HG03097 (cell line): ENCODE results near the gene TSSC4.
"Not testable (repeated sequence)": the region's sequence is repeated elsewhere in the genome, so short reads cannot be mapped to it uniquely, and the experiment has no call there.

Experiments used
- ATAC-seq: cut with Tn5 transposase; IDR thresholded peaks from one replicate; pipeline ENCODE4 v1.9.1; 2021; ENCODE audit not compliant: unreplicated experiment, low FRiP score

TSSC4 gene

GRCh38 chr11:2400069-2400761 lies at the start of gene TSSC4:
TSSC4 (plus strand) TSS chr11:2400750; CDS start chr11:2402634, 1,884 bp downstream.
- peak; percentile 74 for ATAC-seq

- ATAC-seq: no peak
These were observed 48.8 kb upstream of the TSSC4 start for GRCh38 chr11:2351701-2352100.

- ATAC-seq: no peak
These were observed 48.1 kb upstream of the TSSC4 start for GRCh38 chr11:2352420-2352819.

DNA sequence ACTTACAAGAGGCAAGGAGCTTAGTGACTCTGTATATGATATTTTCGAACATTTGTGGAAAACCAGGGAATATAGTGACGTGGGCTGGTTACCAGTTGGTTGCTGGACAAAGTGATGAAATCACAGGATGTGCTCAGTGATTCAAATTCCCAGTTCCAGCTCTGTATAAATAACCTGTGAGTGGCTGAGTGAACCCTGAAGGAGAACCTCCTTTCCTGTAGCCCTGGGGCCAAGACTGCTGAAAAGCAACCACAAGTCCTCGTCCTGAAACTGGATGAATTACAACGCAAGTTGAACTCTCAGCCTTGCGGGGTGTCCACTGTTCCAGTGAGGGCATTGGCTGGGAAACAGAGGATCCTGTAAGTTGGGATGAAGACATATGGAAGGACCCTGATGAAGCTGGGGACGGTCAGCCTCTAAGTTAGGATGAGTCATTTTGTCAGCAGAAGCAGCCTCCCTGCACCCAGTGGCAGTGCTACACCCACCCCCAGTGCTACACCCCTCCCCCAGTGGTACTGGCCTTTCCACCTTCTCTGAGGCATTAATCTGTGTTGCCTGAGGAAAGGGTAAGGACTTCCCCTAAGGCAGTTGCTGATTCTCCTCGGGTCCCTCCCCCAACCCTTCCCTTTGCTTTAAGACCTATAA lies 45.4 kb upstream of the TSSC4 start:
- no peak for ATAC-seq

- ATAC-seq: no peak
These were observed 43.3 kb upstream of the TSSC4 start for GRCh38 chr11:2357246-2357645.

- not testable (repeated sequence) for ATAC-seq
These were observed 42.9 kb upstream of the TSSC4 start for GRCh38 chr11:2357651-2358050.

- ATAC-seq: no peak
These were observed 41.7 kb upstream of the TSSC4 start for GRCh38 chr11:2358754-2359442.

DNA sequence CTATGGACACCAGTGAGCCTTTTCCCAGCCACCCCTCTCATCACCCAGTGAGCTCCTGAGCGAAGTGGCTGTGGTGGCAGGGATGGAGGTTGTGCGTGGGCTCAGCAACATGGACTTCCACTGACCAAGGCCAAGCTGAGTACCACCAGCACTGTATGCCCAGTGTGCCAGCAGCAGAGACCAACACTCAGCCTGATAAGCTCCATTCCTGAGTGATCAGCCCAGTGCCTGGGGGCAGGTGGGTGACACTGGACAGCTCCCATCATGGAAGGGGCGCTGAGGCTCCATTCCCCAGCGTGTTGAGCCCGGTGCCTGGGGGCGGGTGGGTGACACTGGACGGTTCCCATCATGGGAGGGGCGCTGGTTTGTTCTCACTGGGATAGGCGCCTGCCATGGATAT lies 41.0 kb upstream of the TSSC4 start:
- ATAC-seq: no peak

DNA sequence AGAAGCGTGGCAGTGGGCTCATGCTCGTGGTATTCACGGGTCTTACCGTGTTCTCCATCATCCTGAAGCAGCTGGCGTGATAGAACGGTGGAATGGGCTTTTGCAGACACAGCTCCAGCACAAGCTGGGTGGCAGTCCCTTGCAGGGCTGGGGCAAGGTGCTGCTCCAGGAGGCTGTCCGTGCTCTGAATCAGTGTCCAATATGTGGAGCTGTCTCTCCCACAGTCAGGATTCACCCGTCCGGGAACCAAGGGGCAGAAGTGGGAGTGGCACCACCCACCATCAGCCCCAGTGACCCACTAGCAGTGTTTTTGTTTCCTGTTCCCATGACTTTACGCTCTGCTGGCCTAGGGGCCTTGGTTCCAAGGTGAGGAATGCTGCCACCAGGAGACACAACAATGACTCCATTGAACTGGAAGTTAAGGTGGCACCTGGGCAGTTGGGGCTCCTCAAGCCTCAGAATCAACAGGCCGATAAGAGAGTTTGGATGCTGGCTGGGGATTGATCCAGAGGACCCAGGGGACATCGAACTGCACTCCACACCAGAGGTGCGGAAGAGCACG lies 40.4 kb upstream of the TSSC4 start:
- ATAC-seq: no peak

DNA sequence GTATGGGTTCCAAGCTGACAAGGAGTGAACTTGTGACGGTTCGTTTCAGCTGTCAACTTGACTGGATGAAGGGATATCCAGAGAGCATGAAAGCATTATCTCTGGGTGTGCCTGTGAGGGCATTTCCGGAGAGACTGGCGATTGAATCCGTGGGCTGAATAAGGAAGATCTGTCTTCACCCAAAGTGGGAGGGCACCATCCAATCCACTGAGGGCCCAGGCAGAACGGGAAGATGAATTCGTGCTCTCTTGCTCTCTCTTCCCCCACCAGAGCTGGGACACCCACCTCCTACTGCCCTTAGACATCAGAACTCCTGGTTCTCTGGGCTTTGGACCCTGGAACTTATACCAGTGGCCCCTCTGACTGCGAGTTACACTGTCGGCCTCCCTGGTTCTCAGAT lies 39.0 kb upstream of the TSSC4 start:
- no peak for ATAC-seq

- ATAC-seq: no peak
These were observed 38.1 kb upstream of the TSSC4 start for GRCh38 chr11:2362414-2362813.

DNA sequence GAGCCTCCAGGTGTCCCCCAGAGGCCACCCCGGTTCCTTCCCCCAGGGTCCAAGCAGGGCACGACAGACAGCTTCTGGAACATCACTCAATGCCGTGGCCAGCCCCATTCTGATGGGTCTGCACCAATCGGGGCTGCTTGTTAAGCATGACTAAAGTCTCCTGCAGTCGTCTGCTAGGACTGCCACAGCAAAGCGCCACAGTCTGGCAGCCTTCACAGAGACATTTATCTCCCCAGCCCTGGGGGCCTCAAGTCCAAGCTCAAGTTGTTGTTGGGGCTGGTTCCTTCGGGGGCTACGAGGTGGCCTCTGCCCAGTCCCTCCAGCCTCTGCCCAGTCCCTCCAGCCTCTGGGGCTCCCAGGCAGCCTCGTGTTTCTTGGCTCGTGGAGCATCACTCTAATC lies 37.4 kb upstream of the TSSC4 start:
- no peak for ATAC-seq

DNA sequence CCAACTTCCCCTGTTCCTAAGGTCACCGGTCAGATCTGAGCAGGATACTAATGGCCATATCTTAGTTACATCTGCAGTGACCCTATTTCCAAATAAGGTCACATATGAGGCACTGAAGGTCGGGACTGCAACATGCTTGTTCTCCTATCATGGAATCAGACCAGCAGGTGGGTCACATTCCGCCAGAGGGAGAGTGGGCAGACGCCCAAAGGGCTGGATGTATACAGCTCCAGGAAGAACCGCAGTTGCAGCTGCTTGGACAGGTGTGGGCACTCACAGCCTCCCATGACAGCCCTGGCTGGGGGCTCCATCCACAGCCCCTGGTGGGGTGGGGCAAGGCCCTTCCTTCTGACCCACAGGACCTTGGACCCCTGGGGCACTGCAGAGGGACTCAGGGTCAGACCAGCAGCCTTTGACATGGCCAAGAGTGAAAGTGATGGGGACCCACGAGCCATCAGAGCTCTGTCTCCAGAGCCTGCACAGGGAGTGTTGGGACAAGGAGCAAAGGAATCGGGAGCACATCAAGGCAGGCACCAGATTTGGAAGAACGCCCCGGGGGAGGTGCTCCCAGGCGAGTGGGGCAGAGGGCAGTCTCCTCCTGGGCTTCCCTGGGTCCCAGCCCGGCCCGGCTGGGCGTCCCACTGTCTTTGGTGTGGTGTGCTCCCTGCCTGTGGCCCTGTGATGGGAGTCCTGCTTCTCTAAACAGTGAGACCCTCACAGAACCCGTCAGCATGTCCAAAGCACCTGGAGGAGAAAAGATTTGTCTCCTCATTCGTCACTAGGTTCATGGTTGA lies 36.8 kb upstream of the TSSC4 start:
- no peak for ATAC-seq

DNA sequence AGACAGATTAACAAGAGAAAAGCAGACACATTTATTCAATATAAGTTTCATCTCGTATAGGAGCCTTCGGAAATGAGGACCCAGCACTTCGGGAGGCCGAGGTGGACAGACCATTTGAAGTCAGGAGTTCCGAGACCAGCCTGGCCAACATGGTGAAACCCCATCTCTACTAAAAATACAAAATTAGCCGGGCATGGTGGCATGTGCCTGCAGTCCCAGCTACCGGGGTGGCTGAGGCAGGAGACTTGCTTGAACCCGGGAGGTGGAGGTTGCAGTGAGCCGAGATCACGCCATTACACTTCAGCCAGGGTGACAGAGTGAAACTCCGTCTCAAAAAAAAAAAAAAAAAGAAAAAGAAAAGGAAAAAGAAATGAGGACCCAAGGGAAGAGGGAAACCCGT lies 36.2 kb upstream of the TSSC4 start:
- ATAC-seq: not testable (repeated sequence)

- ATAC-seq: no peak
These were observed 34.9 kb upstream of the TSSC4 start for GRCh38 chr11:2365571-2366210.

GRCh38 chr11:2366276-2366675 lies 34.3 kb upstream of the TSSC4 start:
- ATAC-seq: no peak

DNA sequence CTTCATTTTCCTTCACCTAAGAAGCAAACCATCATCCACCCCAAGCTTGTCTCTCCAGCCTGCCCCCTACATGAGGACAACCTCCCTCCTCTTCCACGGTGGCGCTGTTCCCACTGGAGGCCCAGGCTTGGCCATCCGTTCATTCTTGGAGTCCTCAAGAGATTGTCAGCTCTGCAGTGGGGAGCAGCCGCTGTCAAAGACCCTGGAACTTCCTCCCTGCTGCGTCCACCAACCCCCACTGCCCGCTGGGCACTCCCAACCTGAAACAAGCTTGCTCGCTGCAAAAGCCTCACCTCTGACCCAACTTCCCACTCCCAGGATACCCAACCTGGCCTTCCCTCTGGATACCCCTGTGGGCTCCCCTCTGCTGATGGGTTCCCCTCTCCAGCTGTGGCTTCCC lies 33.8 kb upstream of the TSSC4 start:
- no peak for ATAC-seq

DNA sequence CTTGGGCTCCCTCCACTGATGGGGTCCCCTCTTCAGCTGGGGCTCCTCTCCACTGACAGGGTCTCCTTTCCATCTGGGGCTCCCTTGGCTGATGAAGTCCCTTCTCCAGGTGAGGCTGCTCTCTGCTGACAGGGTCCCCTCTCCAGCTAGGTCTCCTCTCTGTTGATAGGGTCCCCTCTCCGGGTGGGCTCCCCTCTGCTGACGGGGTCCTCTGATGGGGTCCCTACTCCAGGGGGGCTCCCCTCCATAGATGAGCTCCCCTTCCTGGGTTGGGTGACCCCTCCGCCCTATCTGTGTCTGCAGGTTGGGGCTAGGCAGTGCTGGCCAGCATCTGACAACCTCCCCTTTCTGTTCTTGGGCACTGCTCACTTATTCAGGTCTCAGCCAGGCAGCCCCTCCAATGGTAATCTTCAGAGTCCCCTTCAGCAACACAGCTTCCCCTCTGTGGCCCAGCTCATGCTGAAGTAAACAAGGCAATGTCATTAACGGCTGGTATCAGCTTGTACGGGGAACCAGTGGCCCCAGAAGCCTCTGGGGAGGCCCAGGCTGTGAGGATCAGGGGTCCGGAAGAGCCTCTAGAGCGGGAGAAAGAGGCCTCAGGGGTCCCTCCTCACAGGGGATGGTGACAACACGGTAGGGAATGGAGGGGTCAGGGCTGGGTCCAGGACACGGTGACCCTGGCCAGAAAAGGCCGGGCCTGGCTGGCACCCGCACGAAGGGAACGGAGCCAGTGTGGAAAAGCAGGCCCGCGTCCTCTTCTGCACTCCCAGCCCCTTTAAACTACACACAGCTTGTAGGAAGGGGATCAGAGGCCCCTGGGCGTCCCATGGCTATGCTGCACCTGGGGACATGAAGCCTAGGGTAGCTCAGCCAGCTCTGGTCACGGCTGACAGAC lies 33.0 kb upstream of the TSSC4 start:
- ATAC-seq: no peak

DNA sequence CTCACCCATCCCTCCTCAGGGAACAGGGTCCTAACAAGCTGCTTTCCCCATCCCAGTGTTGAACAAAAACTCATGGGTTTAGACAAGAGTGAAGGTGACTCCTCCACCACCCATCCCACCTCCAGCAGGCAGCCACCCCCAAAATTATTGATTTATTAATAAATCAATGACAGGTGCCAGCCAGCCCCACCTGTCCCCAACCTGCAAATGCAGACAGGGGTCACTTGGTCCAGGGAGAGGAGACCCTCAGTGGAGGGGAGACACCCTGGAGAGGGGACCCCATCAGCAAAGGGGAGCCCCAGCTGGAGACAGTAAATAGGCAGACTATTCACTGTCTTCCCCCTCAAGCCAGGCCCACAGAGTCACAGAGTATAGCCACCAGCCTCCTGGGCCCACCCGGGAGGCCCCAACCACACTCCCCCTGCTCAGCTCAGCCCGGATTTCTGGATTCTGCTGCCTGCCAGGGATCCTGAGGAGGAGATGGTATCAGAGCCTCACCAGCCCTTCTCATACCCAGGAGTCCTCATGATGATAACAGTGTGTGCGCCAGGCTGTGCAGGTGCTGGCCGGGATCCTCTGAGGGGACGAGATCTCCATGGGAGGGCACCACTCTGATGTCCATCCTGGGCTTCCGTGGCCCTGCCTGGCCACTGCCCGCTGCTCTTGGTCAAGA lies 32.2 kb upstream of the TSSC4 start:
- ATAC-seq: no peak
